HepG2 (cell line): ENCODE data around the gene AGBL1.

Experiments used
- BRCA1 ChIP-seq: sonication (generic); formaldehyde crosslinking; IDR thresholded peaks from 2 replicates; pipeline ENCODE4 v1.4.0; 2020; ENCODE audit warnings: missing genetic modification reagents
- CEBPZ ChIP-seq: IDR thresholded peaks from 2 replicates; pipeline ENCODE4 v1.6.1; 2012; ENCODE audit warnings: low read length, improper control_type of control experiment
- FOXO4 ChIP-seq: sonication (generic); formaldehyde crosslinking; conservative IDR thresholded peaks from 2 replicates; pipeline ENCODE4 v1.8.1; 2023; ENCODE audit warnings: missing genetic modification reagents
- NR3C1 ChIP-seq: sonication (generic); formaldehyde crosslinking; IDR thresholded peaks from 2 replicates; pipeline ENCODE4 v1.4.0; 2020; ENCODE audit warnings: missing genetic modification reagents
- YY1 ChIP-seq: IDR thresholded peaks from 2 replicates; pipeline ENCODE4 v1.6.1; 2011; ENCODE audit warnings: low read length, low read depth, moderate library complexity, mild to moderate bottlenecking; ENCODE audit not compliant: insufficient read depth, insufficient replicate concordance
- ZNF737 ChIP-seq: sonication (generic); formaldehyde crosslinking; IDR thresholded peaks from 2 replicates; pipeline ENCODE4 v1.5.0; 2020; ENCODE audit warnings: missing genetic modification reagents, mild to moderate bottlenecking, borderline replicate concordance
- TF ChIP-seq, protein P1 (sequence below): sonication (generic); formaldehyde crosslinking; IDR thresholded peaks from 2 replicates; pipeline ENCODE4 v1.9.0; 2022; ENCODE audit warnings: low read depth, missing genetic modification reagents
- TF ChIP-seq, protein P2 (sequence below): sonication (generic); formaldehyde crosslinking; IDR thresholded peaks from 2 replicates; pipeline ENCODE4 v1.5.0; 2020; ENCODE audit warnings: mild to moderate bottlenecking, missing genetic modification reagents, moderate library complexity
- TF ChIP-seq, protein P3 (sequence below), 2 experiments: IDR thresholded peaks; 2 replicates each; pipeline ENCODE4 v1.6.1; 2011 to 2012; ENCODE audit warnings: low read length in 2 of 2, borderline replicate concordance in 1 of 2, low read depth in 1 of 2, mild to moderate bottlenecking in 1 of 2, moderate library complexity in 1 of 2
- TF ChIP-seq, protein P4 (sequence below): IDR thresholded peaks from 2 replicates; pipeline ENCODE4 v1.6.1; 2016; ENCODE audit warnings: missing genetic modification reagents, missing compliant biosample characterization
- TF ChIP-seq, protein P5 (sequence below): sonication (generic); formaldehyde crosslinking; IDR thresholded peaks from 2 replicates; pipeline ENCODE4 v1.4.0; 2020; ENCODE audit warnings: missing genetic modification reagents

GRCh38 chr15:86355361-86355760, 275.7 kb downstream of the AGBL1 start:
- TF ChIP-seq FOXO4, result no peak
- no peak for TF ChIP-seq YY1
- TF ChIP-seq CEBPZ, result no peak
- TF ChIP-seq BRCA1 (CRISPR knock-in tag), result no peak
- TF ChIP-seq ZNF737, result no peak
- TF ChIP-seq, protein P1, sequence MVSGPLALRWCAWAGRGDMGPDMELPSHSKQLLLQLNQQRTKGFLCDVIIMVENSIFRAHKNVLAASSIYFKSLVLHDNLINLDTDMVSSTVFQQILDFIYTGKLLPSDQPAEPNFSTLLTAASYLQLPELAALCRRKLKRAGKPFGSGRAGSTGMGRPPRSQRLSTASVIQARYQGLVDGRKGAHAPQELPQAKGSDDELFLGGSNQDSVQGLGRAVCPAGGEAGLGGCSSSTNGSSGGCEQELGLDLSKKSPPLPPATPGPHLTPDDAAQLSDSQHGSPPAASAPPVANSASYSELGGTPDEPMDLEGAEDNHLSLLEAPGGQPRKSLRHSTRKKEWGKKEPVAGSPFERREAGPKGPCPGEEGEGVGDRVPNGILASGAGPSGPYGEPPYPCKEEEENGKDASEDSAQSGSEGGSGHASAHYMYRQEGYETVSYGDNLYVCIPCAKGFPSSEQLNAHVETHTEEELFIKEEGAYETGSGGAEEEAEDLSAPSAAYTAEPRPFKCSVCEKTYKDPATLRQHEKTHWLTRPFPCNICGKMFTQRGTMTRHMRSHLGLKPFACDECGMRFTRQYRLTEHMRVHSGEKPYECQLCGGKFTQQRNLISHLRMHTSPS, result no peak
- TF ChIP-seq, protein P2, sequence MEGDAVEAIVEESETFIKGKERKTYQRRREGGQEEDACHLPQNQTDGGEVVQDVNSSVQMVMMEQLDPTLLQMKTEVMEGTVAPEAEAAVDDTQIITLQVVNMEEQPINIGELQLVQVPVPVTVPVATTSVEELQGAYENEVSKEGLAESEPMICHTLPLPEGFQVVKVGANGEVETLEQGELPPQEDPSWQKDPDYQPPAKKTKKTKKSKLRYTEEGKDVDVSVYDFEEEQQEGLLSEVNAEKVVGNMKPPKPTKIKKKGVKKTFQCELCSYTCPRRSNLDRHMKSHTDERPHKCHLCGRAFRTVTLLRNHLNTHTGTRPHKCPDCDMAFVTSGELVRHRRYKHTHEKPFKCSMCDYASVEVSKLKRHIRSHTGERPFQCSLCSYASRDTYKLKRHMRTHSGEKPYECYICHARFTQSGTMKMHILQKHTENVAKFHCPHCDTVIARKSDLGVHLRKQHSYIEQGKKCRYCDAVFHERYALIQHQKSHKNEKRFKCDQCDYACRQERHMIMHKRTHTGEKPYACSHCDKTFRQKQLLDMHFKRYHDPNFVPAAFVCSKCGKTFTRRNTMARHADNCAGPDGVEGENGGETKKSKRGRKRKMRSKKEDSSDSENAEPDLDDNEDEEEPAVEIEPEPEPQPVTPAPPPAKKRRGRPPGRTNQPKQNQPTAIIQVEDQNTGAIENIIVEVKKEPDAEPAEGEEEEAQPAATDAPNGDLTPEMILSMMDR (CRISPR knock-in tag), result no peak
- TF ChIP-seq, protein P3, sequence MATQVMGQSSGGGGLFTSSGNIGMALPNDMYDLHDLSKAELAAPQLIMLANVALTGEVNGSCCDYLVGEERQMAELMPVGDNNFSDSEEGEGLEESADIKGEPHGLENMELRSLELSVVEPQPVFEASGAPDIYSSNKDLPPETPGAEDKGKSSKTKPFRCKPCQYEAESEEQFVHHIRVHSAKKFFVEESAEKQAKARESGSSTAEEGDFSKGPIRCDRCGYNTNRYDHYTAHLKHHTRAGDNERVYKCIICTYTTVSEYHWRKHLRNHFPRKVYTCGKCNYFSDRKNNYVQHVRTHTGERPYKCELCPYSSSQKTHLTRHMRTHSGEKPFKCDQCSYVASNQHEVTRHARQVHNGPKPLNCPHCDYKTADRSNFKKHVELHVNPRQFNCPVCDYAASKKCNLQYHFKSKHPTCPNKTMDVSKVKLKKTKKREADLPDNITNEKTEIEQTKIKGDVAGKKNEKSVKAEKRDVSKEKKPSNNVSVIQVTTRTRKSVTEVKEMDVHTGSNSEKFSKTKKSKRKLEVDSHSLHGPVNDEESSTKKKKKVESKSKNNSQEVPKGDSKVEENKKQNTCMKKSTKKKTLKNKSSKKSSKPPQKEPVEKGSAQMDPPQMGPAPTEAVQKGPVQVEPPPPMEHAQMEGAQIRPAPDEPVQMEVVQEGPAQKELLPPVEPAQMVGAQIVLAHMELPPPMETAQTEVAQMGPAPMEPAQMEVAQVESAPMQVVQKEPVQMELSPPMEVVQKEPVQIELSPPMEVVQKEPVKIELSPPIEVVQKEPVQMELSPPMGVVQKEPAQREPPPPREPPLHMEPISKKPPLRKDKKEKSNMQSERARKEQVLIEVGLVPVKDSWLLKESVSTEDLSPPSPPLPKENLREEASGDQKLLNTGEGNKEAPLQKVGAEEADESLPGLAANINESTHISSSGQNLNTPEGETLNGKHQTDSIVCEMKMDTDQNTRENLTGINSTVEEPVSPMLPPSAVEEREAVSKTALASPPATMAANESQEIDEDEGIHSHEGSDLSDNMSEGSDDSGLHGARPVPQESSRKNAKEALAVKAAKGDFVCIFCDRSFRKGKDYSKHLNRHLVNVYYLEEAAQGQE (IDR thresholded peaks at IDR 0.05; ENCODE audit: borderline replicate concordance in 1 of 2, low read depth in 1 of 2, low read length in 2 of 2), result no peak
- TF ChIP-seq, protein P4, sequence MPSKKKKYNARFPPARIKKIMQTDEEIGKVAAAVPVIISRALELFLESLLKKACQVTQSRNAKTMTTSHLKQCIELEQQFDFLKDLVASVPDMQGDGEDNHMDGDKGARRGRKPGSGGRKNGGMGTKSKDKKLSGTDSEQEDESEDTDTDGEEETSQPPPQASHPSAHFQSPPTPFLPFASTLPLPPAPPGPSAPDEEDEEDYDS (CRISPR knock-in tag), result no peak
- TF ChIP-seq NR3C1 (CRISPR knock-in tag), result no peak
- TF ChIP-seq, protein P5, sequence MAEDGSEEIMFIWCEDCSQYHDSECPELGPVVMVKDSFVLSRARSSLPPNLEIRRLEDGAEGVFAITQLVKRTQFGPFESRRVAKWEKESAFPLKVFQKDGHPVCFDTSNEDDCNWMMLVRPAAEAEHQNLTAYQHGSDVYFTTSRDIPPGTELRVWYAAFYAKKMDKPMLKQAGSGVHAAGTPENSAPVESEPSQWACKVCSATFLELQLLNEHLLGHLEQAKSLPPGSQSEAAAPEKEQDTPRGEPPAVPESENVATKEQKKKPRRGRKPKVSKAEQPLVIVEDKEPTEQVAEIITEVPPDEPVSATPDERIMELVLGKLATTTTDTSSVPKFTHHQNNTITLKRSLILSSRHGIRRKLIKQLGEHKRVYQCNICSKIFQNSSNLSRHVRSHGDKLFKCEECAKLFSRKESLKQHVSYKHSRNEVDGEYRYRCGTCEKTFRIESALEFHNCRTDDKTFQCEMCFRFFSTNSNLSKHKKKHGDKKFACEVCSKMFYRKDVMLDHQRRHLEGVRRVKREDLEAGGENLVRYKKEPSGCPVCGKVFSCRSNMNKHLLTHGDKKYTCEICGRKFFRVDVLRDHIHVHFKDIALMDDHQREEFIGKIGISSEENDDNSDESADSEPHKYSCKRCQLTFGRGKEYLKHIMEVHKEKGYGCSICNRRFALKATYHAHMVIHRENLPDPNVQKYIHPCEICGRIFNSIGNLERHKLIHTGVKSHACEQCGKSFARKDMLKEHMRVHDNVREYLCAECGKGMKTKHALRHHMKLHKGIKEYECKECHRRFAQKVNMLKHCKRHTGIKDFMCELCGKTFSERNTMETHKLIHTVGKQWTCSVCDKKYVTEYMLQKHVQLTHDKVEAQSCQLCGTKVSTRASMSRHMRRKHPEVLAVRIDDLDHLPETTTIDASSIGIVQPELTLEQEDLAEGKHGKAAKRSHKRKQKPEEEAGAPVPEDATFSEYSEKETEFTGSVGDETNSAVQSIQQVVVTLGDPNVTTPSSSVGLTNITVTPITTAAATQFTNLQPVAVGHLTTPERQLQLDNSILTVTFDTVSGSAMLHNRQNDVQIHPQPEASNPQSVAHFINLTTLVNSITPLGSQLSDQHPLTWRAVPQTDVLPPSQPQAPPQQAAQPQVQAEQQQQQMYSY (CRISPR knock-in tag), result no peak
